K562 (cell line): ENCODE measurements around the gene RNF166. TPM values are rescaled to one million over a fixed set of nuclear protein-coding genes. Genes with fewer than 3 reads are reported as not detected.

ENCODE experiments used
- BMI1 ChIP-seq: fragments of 150-350 bp; IDR thresholded peaks from 2 replicates; pipeline ENCODE4 v1.6.1; 2014; ENCODE audit warnings: low read length
- C11orf30 ChIP-seq: fragments of 450-650 bp; IDR thresholded peaks from 2 replicates; pipeline ENCODE4 v1.6.1; 2016; ENCODE audit warnings: low read depth, mild to moderate bottlenecking
- FOXK1 ChIP-seq: sonication (generic); formaldehyde crosslinking; IDR thresholded peaks from 2 replicates; pipeline ENCODE4 v1.8.0; 2022; ENCODE audit warnings: missing genetic modification reagents, mild to moderate bottlenecking, borderline replicate concordance
- HDAC3 ChIP-seq: fragments of 450-650 bp; IDR thresholded peaks from 2 replicates; pipeline ENCODE4 v1.6.1; 2018; ENCODE audit warnings: borderline replicate concordance, mild to moderate bottlenecking, moderate library complexity; ENCODE audit not compliant: partially characterized antibody
- KLF13 ChIP-seq: fragments of 450-650 bp; IDR thresholded peaks from 2 replicates; pipeline ENCODE4 v1.6.1; 2016; ENCODE audit warnings: missing genetic modification characterization, low read depth, mild to moderate bottlenecking, missing compliant biosample characterization, moderate library complexity, borderline replicate concordance
- MBD2 ChIP-seq: sonication (generic); IDR thresholded peaks from 2 replicates; pipeline ENCODE4 v1.6.1; 2016; ENCODE audit warnings: low read depth, borderline replicate concordance
- NUFIP1 ChIP-seq: fragments of 450-650 bp; IDR thresholded peaks from 2 replicates; pipeline ENCODE4 v1.6.1; 2018; ENCODE audit not compliant: partially characterized antibody
- SMARCA5 ChIP-seq: fragments of 450-650 bp; IDR thresholded peaks from 2 replicates; pipeline ENCODE4 v1.6.1; 2016
- WHSC1 ChIP-seq: IDR thresholded peaks from one replicate; pipeline ENCODE4 v1.6.1; 2012; ENCODE audit warnings: low read length, control low read depth, inconsistent platforms
- ZNF133 ChIP-seq: fragments of 250-450 bp; sonication (Bioruptor Pico); IDR thresholded peaks from 2 replicates; pipeline ENCODE4 v1.4.0; 2020; ENCODE audit warnings: mild to moderate bottlenecking
- ZNF347 ChIP-seq: fragments of 450-650 bp; formaldehyde crosslinking; IDR thresholded peaks from 2 replicates; pipeline ENCODE4 v1.4.0; 2020; ENCODE audit warnings: low read depth, mild to moderate bottlenecking, moderate library complexity
- polyA plus RNA-seq, 8 experiments: library from polyadenylated mRNA; depleted of rRNA in 4 of 8; stranded (reverse) in 5 of 8; unstranded in 3 of 8; fragments of >200 nt; fragmentation: Nextera tagmentation in 2 of 8; fragmentation: Illumina TruSeq in 1 of 8; extraction: Ambion mirVana in 2 of 8; extraction: Trizol in 1 of 8; gene quantifications; 2 replicates each; pipeline versions ENCODE4 v1.2.1 to v1.2.3, GENCODE V29; 2011 to 2014; ENCODE audit warnings: inconsistent platforms in 1 of 8, missing spikeins in 1 of 8
- total RNA-seq, 7 experiments: library from RNA; depleted of rRNA in 6 of 7; stranded (reverse); fragments of >200 nt in 6 of 7; fragmentation: Illumina TruSeq in 2 of 7; extraction: Trizol in 2 of 7; gene quantifications; 2 replicates each; pipeline versions ENCODE4 v1.2.1 to v1.2.3, GENCODE V29; 2011 to 2021; ENCODE audit warnings: low replicate concordance in 1 of 7
- TF ChIP-seq, protein P1 (sequence below), 2 experiments: fragments of 150-350 bp in 1 of 2; IDR thresholded peaks; 2 replicates each; pipeline ENCODE4 v1.6.1; 2012 to 2016; ENCODE audit warnings: low read depth in 2 of 2, low read length in 2 of 2, mild to moderate bottlenecking in 1 of 2, moderate library complexity in 1 of 2
- TF ChIP-seq, protein P2 (sequence below): sonication (generic); formaldehyde crosslinking; IDR thresholded peaks from 2 replicates; pipeline ENCODE4 v1.8.0; 2022; ENCODE audit warnings: mild to moderate bottlenecking, missing genetic modification reagents
- TF ChIP-seq, protein P3 (sequence below): conservative IDR thresholded peaks from 2 replicates; pipeline ENCODE4 v1.6.1; 2011; ENCODE audit warnings: low read depth, mild to moderate bottlenecking, low read length; ENCODE audit not compliant: control insufficient read depth

RNF166 gene
- total and polyA plus RNA-seq, 9 of the 15 experiments (the other 6 are each of a cell fraction or from before 2014, with no cell fraction given), result 0.56 to 60.3 (median 19.5) TPM

DNA sequence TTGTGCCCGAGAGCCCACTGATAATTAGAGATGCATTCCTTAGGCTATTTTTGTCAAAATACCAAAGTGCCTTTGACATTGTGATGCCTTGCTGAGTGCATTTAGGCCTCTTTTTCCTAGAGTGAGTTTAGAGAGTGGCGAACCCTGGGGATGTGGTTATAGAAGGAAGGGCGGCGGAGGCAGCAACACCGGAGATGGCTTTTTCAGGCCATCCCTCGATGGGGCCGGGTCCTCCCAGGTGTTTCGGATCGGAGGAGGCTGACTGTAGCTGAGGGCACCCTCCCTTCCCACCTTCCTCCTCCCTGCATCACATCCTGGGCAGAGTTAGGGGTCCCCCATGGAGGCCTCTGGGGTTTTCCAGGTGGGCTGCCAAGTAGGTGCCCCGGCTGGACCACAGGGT is 13.3 kb downstream of the RNF166 start (continued):
- TF ChIP-seq ZNF347 (CRISPR knock-in tag) (no peak), FOXK1 (no peak), WHSC1 (no peak), SMARCA5 (no peak), HDAC3 (no peak), KLF13 (tag) (no peak), ZNF133 (CRISPR knock-in tag) (no peak), BMI1 (no peak), NUFIP1 (no peak), MBD2 (no peak), C11orf30 (no peak)
- TF ChIP-seq, protein P1, sequence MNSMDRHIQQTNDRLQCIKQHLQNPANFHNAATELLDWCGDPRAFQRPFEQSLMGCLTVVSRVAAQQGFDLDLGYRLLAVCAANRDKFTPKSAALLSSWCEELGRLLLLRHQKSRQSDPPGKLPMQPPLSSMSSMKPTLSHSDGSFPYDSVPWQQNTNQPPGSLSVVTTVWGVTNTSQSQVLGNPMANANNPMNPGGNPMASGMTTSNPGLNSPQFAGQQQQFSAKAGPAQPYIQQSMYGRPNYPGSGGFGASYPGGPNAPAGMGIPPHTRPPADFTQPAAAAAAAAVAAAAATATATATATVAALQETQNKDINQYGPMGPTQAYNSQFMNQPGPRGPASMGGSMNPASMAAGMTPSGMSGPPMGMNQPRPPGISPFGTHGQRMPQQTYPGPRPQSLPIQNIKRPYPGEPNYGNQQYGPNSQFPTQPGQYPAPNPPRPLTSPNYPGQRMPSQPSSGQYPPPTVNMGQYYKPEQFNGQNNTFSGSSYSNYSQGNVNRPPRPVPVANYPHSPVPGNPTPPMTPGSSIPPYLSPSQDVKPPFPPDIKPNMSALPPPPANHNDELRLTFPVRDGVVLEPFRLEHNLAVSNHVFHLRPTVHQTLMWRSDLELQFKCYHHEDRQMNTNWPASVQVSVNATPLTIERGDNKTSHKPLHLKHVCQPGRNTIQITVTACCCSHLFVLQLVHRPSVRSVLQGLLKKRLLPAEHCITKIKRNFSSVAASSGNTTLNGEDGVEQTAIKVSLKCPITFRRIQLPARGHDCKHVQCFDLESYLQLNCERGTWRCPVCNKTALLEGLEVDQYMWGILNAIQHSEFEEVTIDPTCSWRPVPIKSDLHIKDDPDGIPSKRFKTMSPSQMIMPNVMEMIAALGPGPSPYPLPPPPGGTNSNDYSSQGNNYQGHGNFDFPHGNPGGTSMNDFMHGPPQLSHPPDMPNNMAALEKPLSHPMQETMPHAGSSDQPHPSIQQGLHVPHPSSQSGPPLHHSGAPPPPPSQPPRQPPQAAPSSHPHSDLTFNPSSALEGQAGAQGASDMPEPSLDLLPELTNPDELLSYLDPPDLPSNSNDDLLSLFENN (IDR thresholded peaks at IDR 0.05; ENCODE audit: low read depth in 2 of 2, low read length in 2 of 2), result no peak
- TF ChIP-seq, protein P2, sequence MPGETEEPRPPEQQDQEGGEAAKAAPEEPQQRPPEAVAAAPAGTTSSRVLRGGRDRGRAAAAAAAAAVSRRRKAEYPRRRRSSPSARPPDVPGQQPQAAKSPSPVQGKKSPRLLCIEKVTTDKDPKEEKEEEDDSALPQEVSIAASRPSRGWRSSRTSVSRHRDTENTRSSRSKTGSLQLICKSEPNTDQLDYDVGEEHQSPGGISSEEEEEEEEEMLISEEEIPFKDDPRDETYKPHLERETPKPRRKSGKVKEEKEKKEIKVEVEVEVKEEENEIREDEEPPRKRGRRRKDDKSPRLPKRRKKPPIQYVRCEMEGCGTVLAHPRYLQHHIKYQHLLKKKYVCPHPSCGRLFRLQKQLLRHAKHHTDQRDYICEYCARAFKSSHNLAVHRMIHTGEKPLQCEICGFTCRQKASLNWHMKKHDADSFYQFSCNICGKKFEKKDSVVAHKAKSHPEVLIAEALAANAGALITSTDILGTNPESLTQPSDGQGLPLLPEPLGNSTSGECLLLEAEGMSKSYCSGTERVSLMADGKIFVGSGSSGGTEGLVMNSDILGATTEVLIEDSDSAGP (CRISPR knock-in tag), result no peak
- TF ChIP-seq, protein P3, sequence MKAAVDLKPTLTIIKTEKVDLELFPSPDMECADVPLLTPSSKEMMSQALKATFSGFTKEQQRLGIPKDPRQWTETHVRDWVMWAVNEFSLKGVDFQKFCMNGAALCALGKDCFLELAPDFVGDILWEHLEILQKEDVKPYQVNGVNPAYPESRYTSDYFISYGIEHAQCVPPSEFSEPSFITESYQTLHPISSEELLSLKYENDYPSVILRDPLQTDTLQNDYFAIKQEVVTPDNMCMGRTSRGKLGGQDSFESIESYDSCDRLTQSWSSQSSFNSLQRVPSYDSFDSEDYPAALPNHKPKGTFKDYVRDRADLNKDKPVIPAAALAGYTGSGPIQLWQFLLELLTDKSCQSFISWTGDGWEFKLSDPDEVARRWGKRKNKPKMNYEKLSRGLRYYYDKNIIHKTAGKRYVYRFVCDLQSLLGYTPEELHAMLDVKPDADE, result no peak
